ENCODE measurements around the gene NDUFV3. TPM values are rescaled to one million over a fixed set of nuclear protein-coding genes. Genes with fewer than 3 reads are reported as not detected.

NDUFV3 gene
- total and polyA plus RNA-seq, 2 donors (not counting 3 experiments of a cell fraction or from before 2014, with no cell fraction given) = 13.4 to 45.7 TPM

DNA sequence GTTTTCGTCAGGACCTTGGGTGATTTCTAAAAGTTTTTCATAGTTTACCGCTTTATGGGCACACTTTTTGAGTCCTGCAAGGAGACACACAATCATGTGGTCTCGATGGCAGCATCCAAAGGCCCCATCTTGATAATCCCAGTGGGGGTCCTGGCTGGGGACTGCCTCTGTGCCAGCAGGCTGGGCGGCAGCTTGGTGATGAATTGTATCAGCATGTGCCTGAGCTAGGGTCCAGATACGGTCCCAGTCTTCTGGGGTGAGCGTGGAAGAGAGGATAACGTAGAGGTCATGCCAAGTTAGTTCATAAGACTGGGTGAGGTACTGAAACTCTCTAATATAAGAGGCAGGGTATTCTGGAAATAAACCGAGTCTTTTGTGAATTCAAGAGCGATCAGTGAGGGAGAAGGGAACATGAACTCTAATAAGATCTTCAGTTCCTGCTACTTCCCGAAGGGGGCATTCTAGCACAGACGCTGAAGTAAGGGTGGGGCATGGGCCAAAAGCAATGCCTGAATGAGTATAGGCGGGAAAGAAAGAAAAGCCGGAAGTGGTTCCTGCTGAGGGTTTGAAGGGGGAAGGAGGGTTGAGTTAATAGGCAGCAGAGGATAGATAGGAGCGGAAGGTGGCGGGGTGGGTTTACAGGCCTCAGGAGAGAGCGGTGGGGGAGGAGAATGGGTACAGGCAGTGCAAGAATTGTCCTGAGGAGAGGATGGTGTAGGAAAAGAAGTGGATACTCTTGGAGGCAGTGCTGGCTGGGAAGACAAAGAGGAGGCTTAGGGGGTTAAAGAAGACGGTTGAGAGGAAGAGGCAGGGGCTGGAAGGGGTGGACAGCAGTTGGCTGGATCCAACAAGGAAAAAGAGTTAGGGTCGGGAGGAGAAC is 30.7 kb downstream of the NDUFV3 start:
- Histone ChIP-seq H2AFZ (ENCODE audit: low read depth, low read length) (peak overlapping the region; percentile 97), H3K9me3 (replicated peaks; ENCODE audit: control insufficient read depth, insufficient read depth, low read length) (no peaks in the 10 kb centered on the region), H3K36me3 (ENCODE audit: control insufficient read depth in 2 of 2, extremely low read depth in 1 of 2, insufficient read depth in 2 of 2, low read length in 2 of 2) (no peaks in the 10 kb centered on the region), H3K27me3 (ENCODE audit: control insufficient read depth in 2 of 2, insufficient read depth in 2 of 2, low read length in 2 of 2) (peaks cover 0 to 3% of the 10 kb centered on the region in 2 experiments), H3K9me1 (replicated peaks; ENCODE audit: control insufficient read depth, extremely low read depth, insufficient read depth, low read length) (no peaks in the 10 kb centered on the region), H3K9ac (replicated peaks; ENCODE audit: extremely low read depth, insufficient read depth, low read length) (no peak overlapping the region), H3K4me1 (ENCODE audit: control insufficient read depth, extremely low read depth, insufficient read depth, low read length) (peaks cover 5% of the 10 kb centered on the region), H4K20me1 (replicated peaks; ENCODE audit: control insufficient read depth, extremely low read depth, insufficient read depth, low read length) (no peaks in the 10 kb centered on the region), H3K4me3 (replicated peaks in 1 of 3; ENCODE audit: insufficient read depth in 1 of 3, low read depth in 1 of 3, low read length in 3 of 3) (no peak overlapping the region), H3K27ac (ENCODE audit: insufficient read depth, low read depth, low read length) (peak overlapping the region; percentile 31), H3K4me2 (ENCODE audit: insufficient read depth, low read length) (no peak overlapping the region), H3K79me2 (ENCODE audit: control insufficient read depth, insufficient read depth, low read length) (no peaks in the 10 kb centered on the region)
- intact Hi-C loops (cut with micrococcal nuclease) (loop anchor here (1.0 kb wide), 1 partner anchor 30 kb away; the partner anchor contains the start of gene NDUFV3), dilution Hi-C loops (cut with MboI; ENCODE audit: extremely low pct_ligation_motif_present, low sequenced_read_pairs) (no loop called here)
- peak; percentile 93 for FAIRE-seq
- peak; percentile 78 for DNase-seq (ENCODE audit: low read depth, low spot score)
- no TSS peak for BruUV-seq (replicated peaks)
- ChIA-PET POLR2A (no interaction called here), CTCF (no interaction called here)
- TF ChIP-seq MYC (IDR thresholded peaks at IDR 0.05; ENCODE audit: low read depth, low read length) (no peak), CTCF (IDR thresholded peaks at IDR 0.05; ENCODE audit: extremely low read depth in 1 of 2, insufficient read depth in 1 of 2, low read depth in 1 of 2, low read length in 2 of 2) (peak; percentile 76 to 77)

DNA sequence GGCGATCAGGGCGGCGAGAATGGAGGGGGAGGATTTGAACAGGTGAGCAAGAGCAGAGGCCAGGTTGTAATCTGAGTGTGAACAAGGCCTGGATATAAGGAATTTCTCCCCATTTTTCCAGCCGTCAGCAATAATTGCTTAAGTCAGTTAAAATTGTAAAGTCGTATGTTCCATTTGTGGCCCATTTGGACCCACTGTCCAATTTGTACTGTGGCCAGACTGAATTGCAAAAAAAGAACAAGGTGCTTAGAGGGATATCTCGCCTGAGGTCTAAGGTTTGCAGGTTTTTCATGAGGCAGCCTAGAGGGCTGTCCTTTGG is 31.3 kb downstream of the NDUFV3 start:
- DNase-seq (ENCODE audit: low read depth, low spot score) = no peak
- H3K9ac ChIP-seq (replicated peaks; ENCODE audit: extremely low read depth, insufficient read depth, low read length) = no peak overlapping the region
- peaks cover 0 to 3% of the 10 kb centered on the region in 2 experiments for H3K27me3 ChIP-seq (ENCODE audit: control insufficient read depth in 2 of 2, insufficient read depth in 2 of 2, low read length in 2 of 2)
- no peak for FAIRE-seq
- TF ChIP-seq GATA2 (IDR thresholded peaks at IDR 0.05; ENCODE audit: insufficient read depth, insufficient read length, low read depth, low read length) (no peak), MYC (IDR thresholded peaks at IDR 0.05; ENCODE audit: low read depth, low read length) (no peak), EZH2 (IDR thresholded peaks at IDR 0.05; ENCODE audit: borderline replicate concordance, low read depth, low read length, severe bottlenecking) (no peak), JUN (IDR thresholded peaks at IDR 0.05; ENCODE audit: borderline replicate concordance, insufficient read depth, insufficient read length, low read depth) (no peak), POLR2AphosphoS5 (IDR thresholded peaks at IDR 0.05; ENCODE audit: insufficient read depth, low read depth, low read length) (no peak), FOS (IDR thresholded peaks at IDR 0.05; ENCODE audit: borderline replicate concordance, insufficient read depth, low read length) (no peak), CTCF (IDR thresholded peaks at IDR 0.05; ENCODE audit: extremely low read depth in 1 of 2, insufficient read depth in 1 of 2, low read depth in 1 of 2, low read length in 2 of 2) (no peak), POLR2A (IDR thresholded peaks at IDR 0.05; ENCODE audit: low read depth, low read length) (no peak)
- TF ChIP-seq, protein P1, sequence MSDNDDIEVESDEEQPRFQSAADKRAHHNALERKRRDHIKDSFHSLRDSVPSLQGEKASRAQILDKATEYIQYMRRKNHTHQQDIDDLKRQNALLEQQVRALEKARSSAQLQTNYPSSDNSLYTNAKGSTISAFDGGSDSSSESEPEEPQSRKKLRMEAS (IDR thresholded peaks at IDR 0.05; ENCODE audit: insufficient read depth, insufficient read length) = no peak
- H4K20me1 ChIP-seq (replicated peaks; ENCODE audit: control insufficient read depth, extremely low read depth, insufficient read depth, low read length) = no peaks in the 10 kb centered on the region
- no peak overlapping the region for H3K4me3 ChIP-seq (replicated peaks in 1 of 3; ENCODE audit: insufficient read depth in 1 of 3, low read depth in 1 of 3, low read length in 3 of 3)
- peak overlapping the region; percentile 31 for H3K27ac ChIP-seq (ENCODE audit: insufficient read depth, low read depth, low read length)
- H3K9me3 ChIP-seq (replicated peaks; ENCODE audit: control insufficient read depth, insufficient read depth, low read length) = no peaks in the 10 kb centered on the region
- no peak overlapping the region for H3K4me2 ChIP-seq (ENCODE audit: insufficient read depth, low read length)
- H3K9me1 ChIP-seq (replicated peaks; ENCODE audit: control insufficient read depth, extremely low read depth, insufficient read depth, low read length) = no peaks in the 10 kb centered on the region
- H3K36me3 ChIP-seq (ENCODE audit: control insufficient read depth in 2 of 2, extremely low read depth in 1 of 2, insufficient read depth in 2 of 2, low read length in 2 of 2) = no peaks in the 10 kb centered on the region
- dilution Hi-C loops (cut with MboI; ENCODE audit: extremely low pct_ligation_motif_present, low sequenced_read_pairs) = no loop called here
- peak overlapping the region; percentile 97 for H2AFZ ChIP-seq (ENCODE audit: low read depth, low read length)
- intact Hi-C loops (cut with micrococcal nuclease) = loop anchor here (1.0 kb wide), 1 partner anchor 31 kb away; the partner anchor contains the start of gene NDUFV3
- no peaks in the 10 kb centered on the region for H3K79me2 ChIP-seq (ENCODE audit: control insufficient read depth, insufficient read depth, low read length)
- ChIA-PET POLR2A (no interaction called here), CTCF (no interaction called here)
- no TSS peak for BruUV-seq (replicated peaks)
- H3K4me1 ChIP-seq (ENCODE audit: control insufficient read depth, extremely low read depth, insufficient read depth, low read length) = peaks cover 5% of the 10 kb centered on the region
